Hindlimb muscle (tissue), 1 donor: ENCODE results near the gene GRAMD4. TPM values are rescaled to one million over a fixed set of nuclear protein-coding genes. Genes with fewer than 3 reads are reported as not detected.

ENCODE experiments used
- DNase-seq: peaks from one replicate; pipeline ENCODE4 v3.0.0-alpha.2; 2013
- polyA plus RNA-seq: library from polyadenylated mRNA; unstranded; fragments of 120-200 nt; gene quantifications from one replicate; pipeline ENCODE4 v1.2.1, GENCODE V29; 2013; ENCODE audit not compliant: insufficient read length

GRAMD4 gene, protein sequence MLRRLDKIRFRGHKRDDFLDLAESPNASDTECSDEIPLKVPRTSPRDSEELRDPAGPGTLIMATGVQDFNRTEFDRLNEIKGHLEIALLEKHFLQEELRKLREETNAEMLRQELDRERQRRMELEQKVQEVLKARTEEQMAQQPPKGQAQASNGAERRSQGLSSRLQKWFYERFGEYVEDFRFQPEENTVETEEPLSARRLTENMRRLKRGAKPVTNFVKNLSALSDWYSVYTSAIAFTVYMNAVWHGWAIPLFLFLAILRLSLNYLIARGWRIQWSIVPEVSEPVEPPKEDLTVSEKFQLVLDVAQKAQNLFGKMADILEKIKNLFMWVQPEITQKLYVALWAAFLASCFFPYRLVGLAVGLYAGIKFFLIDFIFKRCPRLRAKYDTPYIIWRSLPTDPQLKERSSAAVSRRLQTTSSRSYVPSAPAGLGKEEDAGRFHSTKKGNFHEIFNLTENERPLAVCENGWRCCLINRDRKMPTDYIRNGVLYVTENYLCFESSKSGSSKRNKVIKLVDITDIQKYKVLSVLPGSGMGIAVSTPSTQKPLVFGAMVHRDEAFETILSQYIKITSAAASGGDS
- 14.3 TPM for polyA plus RNA-seq

DNA sequence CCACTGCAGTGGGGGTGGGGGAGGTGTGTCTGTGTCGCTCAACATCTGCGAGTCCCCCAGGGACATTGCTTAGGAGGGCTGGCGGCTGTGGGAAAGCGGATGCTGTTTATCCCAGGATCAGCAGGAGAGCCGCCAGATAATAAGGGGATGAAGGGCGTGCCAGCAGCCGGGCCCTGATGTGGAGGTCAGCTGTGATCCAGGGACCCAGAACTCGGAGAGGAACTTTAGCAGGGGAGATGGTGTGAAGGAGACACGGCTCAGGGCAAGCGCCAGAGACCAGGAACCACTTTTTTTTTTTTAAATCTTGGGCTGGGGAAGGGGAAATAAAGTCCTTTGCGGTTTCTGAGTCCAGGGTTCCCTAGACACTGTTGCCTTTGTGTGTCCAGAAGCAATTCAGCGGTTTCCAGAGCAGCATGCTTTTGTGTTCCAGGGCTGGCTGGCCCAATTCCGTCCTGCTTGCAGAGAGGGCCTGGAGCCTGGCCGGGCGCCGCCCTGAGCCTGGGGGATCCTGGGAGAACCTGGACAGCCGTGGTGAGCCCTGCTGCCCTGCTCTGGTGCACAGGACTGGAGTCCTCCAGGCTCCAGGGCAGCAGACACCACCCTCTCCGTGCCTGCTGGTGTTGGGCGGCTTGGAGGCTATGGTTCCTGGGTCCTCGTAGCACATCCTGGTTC is at the start of gene GRAMD4:
TSS of gene GRAMD4 (plus strand) at position 557 of the 672 bp plus-strand sequence. CDS start 6,414 bp downstream, outside the sequence.
- no peak for DNase-seq

DNA sequence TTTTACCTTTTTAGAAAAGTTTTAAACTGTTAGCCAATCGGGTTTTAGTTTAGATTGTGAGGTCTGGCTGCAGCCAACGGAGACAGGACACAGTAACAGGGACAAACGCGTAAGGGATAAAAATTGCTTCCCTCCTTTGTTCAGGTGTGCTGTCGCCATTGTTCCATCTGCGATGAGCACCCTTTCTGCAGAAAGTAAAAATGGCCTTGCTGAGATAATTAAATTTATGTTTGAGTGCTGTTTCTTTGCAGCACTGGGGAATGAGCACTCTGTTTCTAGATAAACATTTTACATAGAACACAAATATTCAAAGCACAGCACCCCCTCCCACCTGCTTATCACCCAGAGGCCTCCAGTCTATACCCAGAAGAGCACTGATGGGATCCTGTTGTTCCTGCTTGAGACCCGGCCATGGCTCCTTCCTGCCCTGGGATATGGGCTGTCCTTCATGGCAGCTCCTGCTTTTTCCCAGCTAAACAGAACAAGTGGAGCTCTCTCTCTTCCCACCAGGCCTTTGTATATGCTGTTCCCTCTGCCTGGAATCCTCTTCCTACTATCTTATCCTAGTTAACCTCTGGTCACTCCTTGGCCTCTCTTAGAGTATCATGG is 48.4 kb upstream of the GRAMD4 start:
- DNase-seq, result no peak

DNA sequence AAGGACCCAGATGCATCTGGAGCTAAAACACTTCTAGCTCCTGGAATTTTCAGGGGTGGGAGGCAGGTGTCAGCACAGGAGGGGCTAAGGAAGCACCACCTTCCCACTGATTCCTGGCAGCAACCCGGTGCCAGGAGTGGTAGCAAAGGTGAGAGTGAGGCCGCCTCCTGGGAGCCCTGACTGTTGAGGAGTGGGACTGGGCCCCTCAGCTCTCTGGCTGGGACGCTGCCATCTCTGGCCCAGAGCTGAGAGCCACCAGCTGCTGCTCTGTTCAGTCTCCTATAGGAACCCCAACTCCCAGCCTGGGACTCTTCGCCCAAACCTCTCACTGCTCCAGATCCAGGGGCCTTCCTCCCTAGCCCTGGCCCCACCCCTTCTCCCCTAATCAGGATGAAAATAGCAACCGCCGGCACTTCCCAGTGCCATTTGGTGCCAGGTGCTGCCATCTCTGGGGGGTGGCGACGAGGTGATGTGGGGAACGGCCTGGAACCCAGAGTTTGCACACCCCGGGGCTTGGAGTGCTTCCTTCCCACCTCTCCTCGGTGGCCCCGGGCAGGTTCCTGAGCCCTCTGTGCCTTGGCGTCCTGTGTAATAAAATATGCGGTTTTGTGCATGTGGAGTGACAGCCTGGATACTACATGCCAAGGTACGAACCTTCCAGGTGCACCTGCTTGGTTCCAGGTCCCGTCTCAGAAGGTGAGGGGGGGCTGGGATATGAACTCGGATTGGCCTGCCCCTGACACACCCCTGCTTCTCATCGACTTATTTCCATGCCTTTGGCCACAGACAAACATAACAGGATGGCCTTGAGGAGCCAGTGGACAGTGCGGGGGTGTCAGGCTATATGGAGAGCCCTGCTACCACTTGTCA is 47.0 kb upstream of the GRAMD4 start:
- DNase-seq, result no peak

DNA sequence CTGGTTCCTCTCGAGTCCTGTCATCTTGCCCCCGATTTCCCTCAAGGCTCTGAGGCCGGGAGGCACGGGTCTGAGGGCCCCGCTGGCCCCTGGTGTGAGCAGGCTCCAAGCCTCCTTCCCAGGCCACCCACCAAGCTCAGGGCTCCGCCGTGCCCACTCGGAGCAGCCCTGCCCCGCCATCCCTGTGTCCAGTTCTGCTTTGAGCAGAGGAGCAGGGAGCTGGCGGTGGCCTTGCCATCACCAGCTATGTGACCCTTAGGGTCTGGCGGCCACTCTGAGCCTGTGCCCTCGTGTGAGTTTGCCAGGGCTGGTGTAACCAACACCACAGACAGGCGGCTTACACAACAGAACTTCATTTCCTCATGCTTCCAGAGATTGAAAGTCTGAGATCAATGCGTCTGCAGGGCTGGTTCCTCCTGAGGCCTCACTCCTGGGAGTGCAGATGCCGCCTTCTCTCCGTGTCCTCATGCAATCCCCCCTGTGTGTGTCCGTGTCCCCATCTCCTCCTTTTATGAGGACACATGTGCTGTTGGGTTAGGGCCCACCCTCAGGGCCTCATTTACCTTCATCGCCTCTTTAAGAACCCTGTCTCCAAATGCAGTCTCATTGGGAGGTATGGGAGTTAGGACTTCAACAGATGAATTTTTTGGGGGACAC is 46.3 kb upstream of the GRAMD4 start:
- no peak for DNase-seq

DNA sequence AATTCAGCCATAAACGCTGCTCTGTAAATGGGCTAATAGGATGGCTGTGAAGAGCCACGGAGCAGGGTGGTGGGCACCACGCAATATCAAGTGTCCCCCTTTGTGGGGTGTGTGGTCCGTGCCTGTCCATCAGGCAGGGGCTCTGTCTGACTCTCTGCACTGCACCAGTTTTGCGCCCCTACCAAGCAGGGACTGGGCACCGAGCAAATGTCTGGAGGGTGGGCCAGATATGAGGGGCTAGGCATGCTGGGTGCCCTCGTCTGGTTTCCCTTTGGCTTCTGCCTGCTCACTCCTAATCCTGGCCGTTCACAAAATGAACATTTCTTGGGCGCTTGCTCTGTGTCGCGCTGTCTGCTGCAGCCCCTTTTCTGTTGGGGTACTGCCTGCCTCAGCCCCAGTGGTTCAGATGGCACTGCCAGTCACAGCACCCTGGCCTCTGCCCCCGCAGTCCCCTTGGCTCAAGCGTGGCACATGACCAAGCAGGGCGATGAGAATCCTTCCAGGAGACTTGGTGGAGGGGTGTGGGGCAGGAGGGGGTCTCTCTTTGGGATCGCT is 45.7 kb upstream of the GRAMD4 start:
- DNase-seq, result no peak

DNA sequence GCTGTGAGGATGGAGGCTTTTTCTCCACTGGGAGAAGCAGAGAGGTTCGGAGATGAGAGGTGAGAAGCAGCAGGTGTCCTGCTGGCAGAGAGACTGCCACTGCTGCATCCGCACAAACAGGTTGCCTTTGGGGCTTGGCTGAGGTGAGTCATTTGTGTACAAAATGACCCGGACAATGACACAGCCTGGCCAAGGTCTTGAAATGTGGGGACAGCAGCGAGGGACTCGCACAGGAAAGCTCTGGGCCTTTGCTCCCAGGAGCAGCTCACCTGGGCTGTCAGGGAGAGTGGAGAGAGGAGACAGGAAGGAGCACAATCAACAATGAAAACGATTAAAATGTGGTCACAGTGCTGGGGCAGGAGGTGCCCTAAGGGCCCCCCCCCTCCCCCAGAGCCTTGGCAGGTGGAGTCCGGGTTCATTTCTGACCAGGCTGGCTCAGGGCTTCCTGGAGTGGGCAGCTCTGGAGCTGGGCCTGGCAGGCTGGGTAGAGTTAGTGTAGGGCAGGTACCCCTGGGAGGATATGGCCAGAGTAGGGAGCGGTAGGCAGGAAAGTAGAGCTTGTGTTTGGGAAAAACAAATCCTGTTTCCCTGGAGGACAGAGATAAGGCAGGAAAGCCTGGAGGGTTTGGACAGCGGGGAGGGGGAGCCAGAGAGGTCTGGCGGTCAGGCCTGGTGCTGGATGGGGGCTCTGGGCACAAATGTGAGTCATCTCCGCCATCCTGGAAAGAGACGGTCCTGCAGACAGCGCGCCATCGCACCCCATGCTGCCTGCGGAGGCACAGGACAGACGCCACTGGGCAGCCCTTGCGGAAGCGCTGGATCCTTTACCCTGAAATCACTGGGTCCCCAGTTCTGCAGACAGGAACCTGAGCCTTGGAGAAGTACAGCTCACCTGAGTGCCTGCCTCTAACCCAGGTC is 44.9 kb upstream of the GRAMD4 start:
- DNase-seq, result no peak

DNA sequence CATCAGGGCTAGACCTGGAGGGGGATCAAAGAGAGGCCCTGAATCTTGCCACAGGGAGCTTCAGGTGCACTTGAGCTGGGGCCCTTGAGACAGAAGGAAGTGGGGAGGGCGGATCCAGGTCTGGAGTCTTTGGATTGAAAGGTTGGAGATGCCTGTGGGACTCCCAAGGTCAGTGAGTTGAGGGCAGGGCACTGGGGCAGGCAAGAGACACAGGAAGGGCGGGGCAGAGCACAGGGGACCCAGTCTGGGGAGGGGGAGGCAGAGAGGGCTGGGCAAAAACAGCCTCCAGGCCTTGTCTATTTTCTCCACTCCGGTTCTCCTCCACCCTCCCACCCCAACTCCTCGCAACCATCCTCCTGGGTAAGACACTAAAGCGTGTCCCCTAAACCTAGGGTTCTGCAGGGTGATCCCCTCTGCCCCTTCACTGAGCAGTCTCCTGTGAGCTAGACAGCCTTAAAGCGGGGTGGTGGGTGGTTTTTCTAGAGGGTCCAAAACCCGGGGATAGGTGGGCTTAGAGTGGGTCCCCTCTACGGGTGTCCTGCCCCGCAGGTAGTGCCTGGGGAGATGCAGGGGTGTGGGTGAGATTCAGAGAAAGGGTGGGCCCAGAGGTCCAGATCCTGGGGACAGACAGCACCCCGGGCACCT is 44.2 kb upstream of the GRAMD4 start:
- no peak for DNase-seq

DNA sequence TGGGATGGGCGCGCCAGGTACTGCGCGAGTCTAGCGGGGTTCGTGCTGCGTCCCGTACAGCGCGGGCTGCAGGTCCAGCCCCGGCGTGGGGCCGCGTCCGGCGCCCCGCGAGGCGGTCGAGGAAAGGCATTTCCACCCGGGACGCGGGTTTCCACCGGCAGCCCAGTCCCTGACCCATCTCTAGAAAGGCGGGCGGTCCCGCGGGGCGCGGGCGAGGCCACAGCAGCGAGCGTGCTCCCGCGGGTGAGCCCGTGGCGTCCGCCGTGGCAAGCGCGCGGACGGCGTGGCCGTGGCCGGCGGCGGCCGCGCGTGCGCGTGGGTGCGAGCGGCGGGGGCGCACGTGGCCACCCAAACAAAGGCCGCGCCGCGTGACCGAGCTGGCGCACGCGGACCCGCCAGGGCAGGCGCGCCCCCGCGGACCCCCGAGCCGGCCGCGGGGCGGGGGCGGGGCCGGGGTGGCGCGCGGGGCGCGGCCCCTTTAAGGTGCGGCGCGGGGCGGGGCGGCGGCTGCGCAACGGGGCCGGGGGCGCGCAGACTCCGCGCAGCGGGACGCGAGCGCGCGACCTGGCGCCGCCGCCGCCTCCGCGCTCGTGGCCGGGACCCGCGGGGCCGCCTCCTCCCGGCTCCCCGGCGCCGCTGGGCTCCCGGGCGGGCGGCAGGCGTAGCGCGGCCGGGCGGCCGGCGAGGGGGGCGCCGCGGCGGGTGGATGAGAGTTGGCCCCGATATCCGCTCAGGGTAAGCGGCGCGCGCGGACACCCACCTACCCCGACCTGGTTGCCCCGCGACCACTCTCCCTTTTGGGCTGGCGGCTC is 43.4 kb upstream of the GRAMD4 start:
- peak; percentile 62 for DNase-seq

DNA sequence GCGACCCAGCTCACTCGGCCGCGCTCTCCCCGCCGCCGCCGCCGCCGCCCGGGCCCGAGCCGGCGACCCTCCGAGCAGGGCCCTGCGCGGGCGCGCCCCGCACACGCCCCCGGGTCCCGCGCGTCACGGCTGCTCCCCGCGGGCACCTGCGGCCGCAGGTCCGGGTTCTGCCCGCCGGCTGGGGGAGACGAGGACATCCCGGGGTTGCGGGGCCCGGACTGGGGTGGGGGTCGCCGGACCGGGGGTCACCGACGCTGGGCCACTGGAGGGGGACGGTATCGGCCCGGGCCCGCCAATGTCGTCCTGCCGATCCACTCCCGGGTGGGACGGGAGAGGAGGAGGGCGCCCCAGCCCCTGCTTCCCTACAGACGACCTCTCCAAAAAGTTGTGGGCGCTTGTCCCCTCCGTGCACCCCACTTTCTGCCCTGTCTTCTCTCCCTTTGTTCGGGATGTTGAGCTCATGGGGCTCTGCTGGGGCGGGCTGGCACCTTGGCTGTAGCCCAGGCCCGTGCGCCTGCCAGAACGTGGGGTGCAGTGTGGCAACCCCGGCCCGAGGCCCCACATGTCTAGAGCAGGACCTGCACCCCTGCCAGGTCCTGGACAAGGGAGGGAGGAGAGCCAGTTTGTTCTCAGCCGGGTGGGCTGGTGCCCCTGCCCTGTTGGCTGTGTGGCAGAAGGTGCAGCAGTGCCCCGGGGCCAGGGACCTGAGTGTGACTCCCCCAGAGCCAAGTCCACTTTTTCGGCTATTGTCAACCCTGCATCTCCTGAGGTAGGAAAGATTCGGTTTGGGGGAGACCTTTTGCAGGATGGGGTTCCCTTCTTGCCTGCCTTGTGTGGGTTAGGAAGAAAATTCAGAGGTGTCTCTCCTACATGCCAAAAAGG is 42.6 kb upstream of the GRAMD4 start:
- DNase-seq, result no peak

DNA sequence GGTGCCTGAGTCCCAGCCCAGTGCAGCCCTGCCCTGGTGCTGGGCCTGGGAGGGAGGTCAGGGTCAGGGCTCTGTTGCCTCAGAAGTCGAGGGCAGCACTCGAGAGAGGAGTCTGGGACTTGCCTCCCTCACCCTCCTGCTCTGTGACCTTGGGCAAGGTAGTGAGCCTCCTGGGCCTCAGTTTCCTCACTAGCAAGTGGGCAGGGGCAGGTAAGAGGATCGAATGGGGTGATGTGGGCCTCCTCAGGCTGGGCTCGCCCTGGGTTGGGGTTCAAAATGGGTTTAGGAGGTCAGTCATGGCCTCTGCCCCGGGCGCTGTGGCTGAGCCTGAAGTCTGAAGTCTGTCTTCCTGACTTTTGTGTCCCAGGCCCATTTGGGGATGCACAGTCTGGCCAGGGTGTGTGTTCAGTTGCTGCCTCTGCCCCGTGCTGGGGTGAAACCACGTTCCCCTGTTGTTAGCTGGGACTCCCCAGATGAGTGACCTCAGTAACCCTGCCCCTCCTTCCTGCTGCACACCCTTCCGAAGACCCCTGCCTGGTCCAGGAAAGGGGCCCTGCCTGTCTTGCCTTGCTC is 41.8 kb upstream of the GRAMD4 start:
- no peak for DNase-seq

DNA sequence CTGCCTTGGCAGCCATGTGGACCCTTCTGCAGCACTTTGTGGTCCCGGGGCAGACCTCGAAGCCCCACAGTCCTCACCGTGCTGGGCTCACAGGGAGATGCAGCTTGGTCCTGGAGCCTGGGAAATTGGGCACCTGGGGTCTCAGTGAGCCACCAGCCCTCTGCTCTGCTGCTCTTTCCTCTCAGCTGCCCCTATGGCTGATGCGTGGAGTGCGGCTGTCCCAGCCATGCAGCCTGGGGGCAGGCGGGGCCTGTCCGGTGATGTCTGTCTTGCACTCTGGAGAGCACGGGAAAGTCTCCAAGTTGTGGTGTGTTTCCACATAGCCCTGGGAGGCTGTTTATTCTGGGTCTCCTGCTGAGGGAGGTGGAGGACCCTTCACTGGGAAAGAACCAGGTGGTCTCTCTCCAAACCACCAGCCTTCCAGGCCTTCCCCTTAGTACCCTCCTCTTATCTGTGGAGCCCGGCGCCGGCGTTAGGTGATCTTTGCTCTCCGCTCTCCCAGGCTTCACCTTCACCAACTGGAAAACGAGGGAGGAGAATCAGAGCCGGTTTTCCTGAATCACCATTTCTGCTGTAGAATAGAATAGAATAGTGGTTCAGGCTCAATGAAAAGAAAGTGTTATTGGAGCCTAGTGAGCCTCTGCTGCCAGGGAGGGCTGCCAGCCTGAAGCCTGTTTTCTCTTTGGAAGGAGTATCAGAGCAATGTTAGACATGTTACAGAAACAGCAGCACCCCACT is 41.2 kb upstream of the GRAMD4 start:
- DNase-seq, result no peak

DNA sequence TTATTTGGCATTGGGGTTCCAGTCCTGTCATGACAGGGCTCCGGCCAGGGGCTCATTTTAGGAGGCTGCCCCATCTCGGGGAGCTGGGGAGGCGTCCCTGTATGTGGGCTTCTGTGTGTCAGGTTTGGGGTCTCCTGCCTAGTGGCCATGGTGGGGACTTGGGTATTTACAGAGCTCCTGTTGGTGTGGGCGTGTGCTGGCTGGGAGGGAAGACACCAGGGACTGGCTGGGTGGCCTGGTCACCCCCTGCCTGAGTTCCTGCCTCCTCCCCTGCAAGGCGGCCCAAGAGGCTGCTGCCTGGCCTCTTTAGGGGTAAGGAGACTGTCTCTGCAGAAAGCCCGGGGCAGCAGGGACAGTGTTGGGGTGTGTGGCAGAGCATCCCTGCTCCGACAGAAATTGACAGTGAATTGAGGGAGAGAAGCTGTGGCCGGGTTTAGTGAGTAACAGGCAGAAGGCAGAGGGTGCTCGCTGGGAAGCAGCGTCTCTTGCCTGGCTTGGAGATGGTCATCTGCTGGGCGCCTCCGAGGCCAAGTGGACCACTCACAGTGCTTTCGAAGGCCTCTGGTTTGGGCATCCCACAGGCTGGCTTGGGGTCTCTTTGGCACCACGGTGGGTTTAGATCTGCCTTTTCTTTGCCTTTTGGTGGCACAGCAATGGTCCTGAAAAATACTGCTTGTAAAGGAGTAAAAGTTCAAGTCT is 40.3 kb upstream of the GRAMD4 start:
- no peak for DNase-seq

DNA sequence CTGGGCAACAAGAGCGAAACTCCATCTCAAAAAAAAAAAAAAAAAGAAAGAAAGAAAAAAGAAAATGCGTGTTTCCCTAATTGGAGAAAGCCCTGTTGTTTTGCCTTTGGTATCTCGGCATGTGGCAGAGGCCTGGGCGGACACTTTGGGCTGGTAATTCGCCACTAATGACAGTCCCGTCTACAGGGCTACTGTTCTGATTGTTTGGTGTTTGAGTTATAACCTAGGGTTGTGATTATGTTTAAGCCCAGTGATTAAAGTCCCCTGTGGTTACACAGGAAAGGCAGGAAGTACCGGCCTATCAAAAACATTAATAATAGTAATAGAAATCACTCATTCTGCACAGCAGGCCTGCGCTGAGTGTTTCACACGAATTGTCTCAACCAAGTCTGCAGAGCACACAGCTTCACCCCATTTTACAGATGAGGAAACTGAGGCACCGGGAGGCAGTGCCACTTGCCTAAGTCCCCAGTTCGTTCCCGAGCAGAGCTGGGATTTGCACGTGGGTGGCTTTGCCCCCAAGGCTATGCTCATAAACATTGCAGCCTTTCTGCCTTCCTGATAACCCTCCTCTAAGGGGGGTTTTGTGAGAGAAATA is 39.1 kb upstream of the GRAMD4 start:
- DNase-seq, result no peak

DNA sequence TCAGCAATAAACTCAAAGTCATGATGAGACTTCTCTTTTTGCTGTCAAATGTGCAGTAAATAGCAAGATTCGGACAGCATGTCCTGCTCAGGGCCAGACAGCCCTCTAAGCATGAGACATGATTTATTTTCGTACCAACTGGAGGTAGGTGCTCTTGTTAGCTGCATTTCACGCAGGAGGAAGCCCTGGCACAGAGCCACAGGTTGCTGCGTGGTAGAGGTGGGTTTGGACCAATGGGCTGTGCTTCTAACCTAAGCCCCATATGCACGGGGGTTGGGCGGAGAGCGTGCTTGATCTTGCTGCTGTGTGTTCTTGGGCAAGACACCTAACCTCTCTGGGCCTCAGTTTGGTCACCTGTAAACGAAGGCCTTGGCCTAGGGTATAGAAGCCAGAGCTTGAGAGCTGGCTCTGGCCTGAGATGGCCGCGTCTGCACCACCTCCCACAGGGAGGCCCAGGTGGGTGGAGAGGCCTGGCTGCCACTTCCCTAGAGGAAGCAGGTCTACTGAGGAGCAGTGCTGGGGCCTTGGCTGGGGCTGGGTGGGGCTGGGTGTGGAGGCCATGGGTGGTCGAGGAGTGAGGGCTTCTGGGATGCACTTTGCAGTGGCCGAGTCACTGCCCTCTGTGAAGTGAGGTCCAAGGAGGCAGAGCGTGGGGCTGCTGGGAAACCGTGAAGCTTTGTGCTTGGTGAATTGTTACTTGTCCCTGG is 38.5 kb upstream of the GRAMD4 start:
- DNase-seq, result no peak
